UCSD-AML1 (cell line): ENCODE results near the gene RPL29.
"Not testable (repeated sequence)": the region's sequence is repeated elsewhere in the genome, so short reads cannot be mapped to it uniquely, and the experiment has no call there.

Experiments used
- DNase-seq: peaks from one replicate; lab custom pipeline; 2025; ENCODE audit not compliant: unreplicated experiment; lab: John Stamatoyannopoulos, UW

Gene RPL29

DNA sequence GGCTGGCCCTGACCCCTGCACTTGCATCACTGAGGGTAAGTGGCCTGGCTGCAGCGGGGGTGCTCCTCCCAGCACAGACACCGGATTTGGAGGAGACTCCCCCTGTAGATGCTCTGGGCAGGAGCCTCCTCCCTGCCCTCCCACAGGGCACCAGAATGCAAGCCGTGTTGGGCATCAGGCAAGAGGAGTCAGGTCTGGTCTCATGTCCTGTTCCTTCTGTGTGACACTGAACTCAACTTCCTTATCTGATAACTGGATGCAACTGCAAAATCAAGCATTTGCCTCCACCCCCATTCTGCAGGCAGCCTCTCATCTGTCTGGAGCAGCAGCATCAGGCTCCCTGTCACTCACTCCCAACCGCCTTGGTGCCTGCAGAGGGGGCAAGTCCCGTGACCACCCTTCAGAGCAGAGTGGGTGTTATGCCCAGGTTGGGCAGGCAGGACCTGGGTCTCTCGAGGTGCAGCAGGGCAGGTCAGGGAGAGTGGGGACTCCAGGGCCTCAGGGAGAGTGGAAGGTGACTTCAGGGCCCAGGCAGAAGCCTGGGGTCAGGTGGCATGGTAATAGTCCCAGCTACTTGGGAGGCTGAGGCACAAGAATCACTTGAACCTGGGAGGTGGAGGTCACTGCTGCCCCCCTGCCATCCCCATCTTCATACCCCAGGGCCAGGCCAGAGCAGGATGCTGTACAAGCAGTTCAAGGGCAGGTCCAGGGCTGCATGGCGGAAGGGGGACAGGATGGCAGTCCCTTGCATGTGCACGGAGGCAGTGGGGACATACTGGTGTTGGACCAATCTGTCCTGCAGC, 10.5 kb upstream of the RPL29 start:
- DNase-seq, result peak; percentile 63

GRCh38 chr3:52005571-52005986, 9.9 kb upstream of the RPL29 start:
- DNase-seq, result peak; percentile 69

DNA sequence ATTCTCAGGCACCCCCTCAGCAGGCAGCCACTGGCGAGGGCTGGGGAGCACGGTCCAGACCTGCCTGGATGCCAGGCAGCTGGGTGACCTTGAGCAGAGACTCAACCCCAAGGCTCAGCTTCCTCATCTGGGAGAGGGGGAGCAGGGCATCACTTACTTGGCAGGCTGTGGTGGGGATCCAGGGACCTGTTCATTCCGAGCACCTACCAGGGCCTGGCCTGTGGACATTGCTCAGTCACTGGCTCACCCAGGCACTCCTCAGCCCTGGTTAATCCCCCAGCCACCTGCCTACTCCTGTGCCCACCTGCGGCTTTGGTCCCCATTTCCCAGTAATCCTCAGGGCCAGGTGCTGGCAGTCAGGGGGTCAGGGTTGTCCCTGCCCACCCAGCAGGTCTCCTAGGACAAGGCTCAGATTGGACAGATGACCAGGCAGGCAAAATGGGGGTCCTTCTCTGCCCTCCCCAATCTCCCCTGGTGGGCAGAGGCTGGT, 9.3 kb upstream of the RPL29 start:
- no peak for DNase-seq

DNA sequence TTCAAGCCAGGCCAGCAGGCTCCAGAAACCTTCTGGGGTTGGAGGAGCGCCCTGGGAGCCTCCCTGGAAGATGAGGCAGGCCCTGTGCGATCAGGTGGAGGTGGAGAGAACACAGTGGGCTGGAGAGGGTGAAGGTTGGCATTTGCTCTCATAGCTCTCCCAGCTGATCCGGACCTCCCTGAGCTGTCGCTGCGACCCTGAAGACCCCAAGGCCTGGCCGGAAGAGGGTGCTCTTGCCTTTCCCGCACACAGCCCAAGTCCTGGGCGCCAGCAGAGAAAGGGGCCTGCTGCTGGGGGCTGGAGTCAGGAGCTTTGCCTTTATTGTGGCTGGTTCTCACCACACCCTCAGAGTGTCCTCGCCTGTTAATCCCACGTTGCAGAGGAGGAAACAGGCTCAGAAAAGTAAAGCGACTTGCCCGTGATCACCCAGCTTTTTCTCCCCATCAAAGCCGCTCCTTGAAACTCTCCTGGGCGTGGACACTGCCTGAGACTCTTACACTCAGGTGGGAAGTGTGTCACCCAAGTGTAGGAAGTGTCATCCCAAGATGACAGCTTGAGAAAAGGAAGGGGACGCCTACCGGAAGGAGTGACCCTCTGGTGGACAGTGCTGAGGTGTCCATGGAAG, 8.6 kb upstream of the RPL29 start:
- peak; percentile 61 for DNase-seq

GRCh38 chr3:52002748-52003147, 7.1 kb upstream of the RPL29 start:
- no peak for DNase-seq

- peak; percentile 79 for DNase-seq
These were observed 5.8 kb upstream of the RPL29 start for GRCh38 chr3:52001443-52001974.

GRCh38 chr3:51999846-52000245, 4.2 kb upstream of the RPL29 start:
- DNase-seq, result no peak

- DNase-seq, result no peak
These were observed 3.1 kb upstream of the RPL29 start for GRCh38 chr3:51998774-51999173.

DNA sequence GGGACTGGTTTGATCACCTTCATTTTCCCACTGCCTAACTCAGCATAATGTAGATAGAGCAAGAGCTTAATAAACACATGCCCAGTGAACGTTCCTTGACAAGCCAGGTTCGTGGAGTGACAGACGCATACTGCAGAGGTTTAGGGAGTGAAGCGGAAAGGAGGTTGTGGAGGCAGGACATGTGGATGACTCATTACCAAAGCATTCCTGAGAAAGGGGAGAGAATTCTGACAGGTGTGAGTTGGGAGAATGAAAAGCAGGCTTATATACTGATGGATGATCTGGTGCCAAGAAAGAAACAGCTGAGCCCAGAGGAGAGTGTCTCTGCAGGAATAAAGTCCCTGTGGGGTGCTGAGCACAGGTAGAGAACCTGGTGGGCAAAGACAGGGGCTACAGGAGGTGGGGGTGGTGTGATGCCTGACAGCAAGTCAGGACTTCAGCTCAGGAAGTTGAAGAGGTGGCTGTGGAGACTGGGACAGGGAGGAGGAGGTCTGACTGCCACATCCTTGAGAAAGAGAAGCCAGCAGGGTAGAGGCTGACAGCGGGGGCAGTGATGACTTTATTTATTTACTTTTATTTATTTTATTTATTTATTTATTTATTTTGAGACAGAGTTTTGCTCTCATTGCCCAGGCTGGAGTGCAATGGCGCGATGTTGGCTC, 2.4 kb upstream of the RPL29 start:
- DNase-seq, result no peak

GRCh38 chr3:51997172-51997571, 1.5 kb upstream of the RPL29 start:
- no peak for DNase-seq

DNA sequence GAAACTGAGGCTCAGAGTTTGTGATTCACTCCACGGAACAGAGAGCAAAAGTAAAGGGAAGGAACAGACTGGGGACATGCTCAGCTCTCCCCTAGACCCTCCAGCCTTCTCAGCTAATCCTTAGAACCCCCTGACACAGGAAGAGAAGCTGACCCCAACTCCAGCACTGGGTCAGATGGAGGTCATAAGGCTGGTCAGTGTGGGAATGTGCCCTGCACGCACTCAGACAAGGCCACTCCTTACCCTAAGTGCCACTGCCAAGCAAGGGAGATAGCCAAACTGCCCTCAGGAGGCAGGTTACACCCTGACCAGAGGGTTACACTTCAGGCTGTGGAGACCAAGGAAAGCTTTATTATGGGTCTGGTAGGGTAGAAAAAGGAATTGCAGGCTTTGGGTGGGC, 1.2 kb downstream of the RPL29 start:
- DNase-seq, result no peak

GRCh38 chr3:51993657-51994056, 2.0 kb downstream of the RPL29 start:
- not testable (repeated sequence) for DNase-seq

DNA sequence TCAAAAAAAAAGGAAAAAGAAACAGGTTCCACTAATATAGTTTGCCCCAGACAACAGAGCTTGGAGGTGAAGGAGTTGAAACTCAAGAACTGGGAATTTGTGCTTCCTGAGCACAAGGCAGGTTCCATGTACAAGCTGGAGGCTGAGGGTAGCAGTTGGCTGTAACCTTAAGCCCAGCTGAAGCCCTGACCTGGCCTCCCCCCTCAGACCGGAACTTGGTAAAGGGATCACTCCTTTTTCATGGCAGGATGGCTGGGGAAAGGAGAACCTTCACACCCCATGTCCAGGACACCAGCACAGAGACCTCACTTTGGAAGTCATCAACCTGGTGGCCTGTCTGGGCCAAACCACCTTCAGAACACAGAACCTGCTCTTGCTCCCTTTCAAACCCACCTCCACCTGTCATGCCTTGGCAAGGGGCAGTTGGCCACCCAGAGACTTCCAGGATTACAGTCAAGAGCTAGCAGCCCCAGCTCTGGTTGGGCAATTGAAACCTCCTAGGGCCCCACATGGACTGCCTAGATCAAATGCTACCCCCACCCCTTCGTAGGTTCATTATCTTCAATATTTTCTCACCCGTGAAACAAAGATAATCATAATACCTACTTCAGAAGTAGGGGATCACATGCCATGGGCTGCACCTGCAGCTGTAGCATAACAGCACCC, 3.5 kb downstream of the RPL29 start:
- no peak for DNase-seq

GRCh38 chr3:51990501-51990971, 5.2 kb downstream of the RPL29 start:
- not testable (repeated sequence) for DNase-seq

GRCh38 chr3:51988286-51989146, 7.2 kb downstream of the RPL29 start:
- DNase-seq, result no peak

- no peak for DNase-seq
These were observed 8.1 kb downstream of the RPL29 start for GRCh38 chr3:51987568-51987967.

- DNase-seq, result no peak
These were observed 9.4 kb downstream of the RPL29 start for GRCh38 chr3:51986010-51986947.

- DNase-seq, result no peak
These were observed 10.6 kb downstream of the RPL29 start for GRCh38 chr3:51985063-51985462.

- no peak for DNase-seq
These were observed 11.4 kb downstream of the RPL29 start for GRCh38 chr3:51984269-51984647.
